Sciatic nerve (tissue), 2 donors: ENCODE results near the gene CHST12. TPM values are rescaled to one million over a fixed set of nuclear protein-coding genes. Genes with fewer than 3 reads are reported as not detected.

Source experiments
- ATAC-seq: fragments of 200-7000 bp; cut with Tn5 transposase; one replicate; pipeline ENCODE4 v1.9.1; 2020; ENCODE audit warnings: mild to moderate bottlenecking, moderate library complexity
- DNase-seq: peaks from one replicate; pipeline ENCODE4 v3.0.0-alpha.2; 2020; ENCODE audit warnings: low spot score
- intact Hi-C: fragments of 100-400 bp; cut with DNase I; formaldehyde crosslinking; loops from one replicate; pipeline ENCODE4 v1.14.2; 2022
- total RNA-seq: library from RNA; stranded (reverse); fragmentation: NEBNext Ultra II Directional; extraction: Animal tissue kit (Norgen Biotek cat#: 25700); gene quantifications from one replicate; pipeline ENCODE4 v1.2.1, GENCODE V29; 2021
- donor health status: DM: no; HTN: no; CAD: no.
- donor health status: DM: no; HTN: no; CAD: no.

CHST12 gene
- total RNA-seq, 1 donor from 2014 or later, result 30.7 TPM

GRCh38 chr7:2425749-2426148 lies 22.3 kb downstream of the CHST12 start:
- intact Hi-C loops, result no loop called here
- ATAC-seq, result no peak
- DNase-seq, result no peak

GRCh38 chr7:2431260-2431867 lies 28.0 kb downstream of the CHST12 start:
- no peak for ATAC-seq
- intact Hi-C loops, result no loop called here
- DNase-seq, result no peak

GRCh38 chr7:2432910-2433712 lies 29.7 kb downstream of the CHST12 start:
- intact Hi-C loops, result no loop called here
- ATAC-seq, result no peak
- no peak for DNase-seq

GRCh38 chr7:2433713-2434550 lies 30.5 kb downstream of the CHST12 start:
- no peak for DNase-seq
- intact Hi-C loops, result no loop called here

GRCh38 chr7:2435146-2435545 lies 31.7 kb downstream of the CHST12 start:
- intact Hi-C loops, result no loop called here
- DNase-seq (no peak), ATAC-seq (no peak)

More at GRCh38 chr7:2433713-2434550, 30.5 kb downstream of the CHST12 start:
- no peak for ATAC-seq

GRCh38 chr7:2436341-2437104 lies 33.1 kb downstream of the CHST12 start:
- ATAC-seq (peak; percentile 27), DNase-seq (no peak)
- intact Hi-C loops, result no loop called here

GRCh38 chr7:2437136-2437535 lies 33.7 kb downstream of the CHST12 start:
- DNase-seq (no peak), ATAC-seq (peak; percentile 15)

GRCh38 chr7:2437537-2438148 lies 34.2 kb downstream of the CHST12 start:
- no peak for DNase-seq
- intact Hi-C loops, result no loop called here
- peak; percentile 62 for ATAC-seq

More at GRCh38 chr7:2437136-2437535, 33.7 kb downstream of the CHST12 start:
- intact Hi-C loops, result no loop called here

- ATAC-seq (peak; percentile 70), DNase-seq (no peak)
- intact Hi-C loops, result no loop called here
Measured at GRCh38 chr7:2438186-2438585, 34.8 kb downstream of the CHST12 start.

GRCh38 chr7:2438775-2439174 lies 35.4 kb downstream of the CHST12 start:
- ATAC-seq, result no peak
- intact Hi-C loops, result no loop called here

GRCh38 chr7:2440608-2441245 lies 37.3 kb downstream of the CHST12 start:
- intact Hi-C loops, result no loop called here
- DNase-seq, result no peak

More at GRCh38 chr7:2438775-2439174, 35.4 kb downstream of the CHST12 start:
- no peak for DNase-seq

GRCh38 chr7:2441430-2442058 lies 38.1 kb downstream of the CHST12 start:
- DNase-seq (no peak), ATAC-seq (no peak)
- intact Hi-C loops, result no loop called here

More at GRCh38 chr7:2440608-2441245, 37.3 kb downstream of the CHST12 start:
- no peak for ATAC-seq

- DNase-seq, result no peak
- no peak for ATAC-seq
- intact Hi-C loops, result no loop called here
Measured at GRCh38 chr7:2443491-2443890, 40.1 kb downstream of the CHST12 start.

GRCh38 chr7:2444476-2444875 lies 41.1 kb downstream of the CHST12 start:
- intact Hi-C loops, result no loop called here
- peak; percentile 80 for ATAC-seq

GRCh38 chr7:2445047-2445446 lies 41.6 kb downstream of the CHST12 start:
- no peak for DNase-seq
- ATAC-seq, result peak; percentile 40
- intact Hi-C loops, result no loop called here

More at GRCh38 chr7:2444476-2444875, 41.1 kb downstream of the CHST12 start:
- DNase-seq, result no peak

- intact Hi-C loops, result no loop called here
- DNase-seq (no peak), ATAC-seq (peak; percentile 13)
Measured at GRCh38 chr7:2445898-2446555, 42.6 kb downstream of the CHST12 start.

- DNase-seq (no peak), ATAC-seq (no peak)
- intact Hi-C loops, result no loop called here
Measured at GRCh38 chr7:2446676-2447075, 43.3 kb downstream of the CHST12 start.
